Activated naive CD8-positive, alpha-beta T cell treated with anti-CD3 and anti-CD28 coated beads, Interleukin-2, amount 50 U/mL, for 16 hours (primary cell): ENCODE results near the gene FEM1A.

Experiments
- DNase-seq: peaks from one replicate; pipeline ENCODE4 v3.0.0-alpha.2; 2020; ENCODE audit warnings: low read depth, low spot score

The FEM1A gene

DNA sequence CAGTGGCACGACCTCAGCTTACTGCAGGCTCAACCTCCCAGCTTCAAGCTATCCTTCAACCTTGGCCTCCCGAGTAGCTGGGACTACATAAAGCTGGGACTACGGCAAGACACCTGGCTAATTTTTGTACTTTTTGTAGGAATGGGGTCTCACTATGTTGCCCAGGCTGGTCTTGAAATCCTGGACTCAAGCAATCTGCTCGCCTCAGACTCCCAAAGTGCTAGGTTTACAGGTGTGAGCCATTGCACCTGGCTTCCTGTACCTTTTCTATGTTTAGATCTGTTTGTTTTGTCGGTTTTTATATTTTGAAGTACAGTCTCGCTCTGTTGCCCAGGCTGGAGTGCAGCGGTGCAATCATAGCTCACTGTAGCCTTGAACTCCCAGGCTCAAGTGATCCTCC, 57.5 kb downstream of the FEM1A start:
- no peak for DNase-seq
